GM19035 (cell line): ENCODE results near the gene ZNF275.
"Not testable (repeated sequence)": the region's sequence is repeated elsewhere in the genome, so short reads cannot be mapped to it uniquely, and the experiment has no call there.

ENCODE experiments used
- ATAC-seq: cut with Tn5 transposase; IDR thresholded peaks from one replicate; pipeline ENCODE4 v1.9.1; 2021; ENCODE audit not compliant: unreplicated experiment

Gene ZNF275

DNA sequence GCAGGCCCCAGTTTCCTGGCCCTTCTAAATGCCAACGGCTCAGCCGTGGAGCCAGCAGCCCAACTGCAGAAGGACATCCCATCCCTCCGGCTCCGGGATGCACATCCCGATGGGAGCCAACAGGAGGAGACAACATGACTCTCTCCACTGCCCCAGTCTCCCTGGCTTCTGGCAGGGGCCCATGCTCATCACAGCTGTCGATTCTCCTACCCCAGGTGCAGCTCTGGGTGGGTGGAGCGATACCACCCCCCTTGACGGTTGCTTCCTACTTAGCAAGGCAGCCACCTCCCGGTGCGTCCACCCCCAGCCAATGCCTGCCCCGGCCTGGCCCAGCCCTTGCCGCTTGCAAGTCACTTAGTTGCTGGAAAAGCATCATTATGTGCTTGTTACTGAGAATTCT lies 19.5 kb downstream of the ZNF275 start:
- no peak for ATAC-seq

DNA sequence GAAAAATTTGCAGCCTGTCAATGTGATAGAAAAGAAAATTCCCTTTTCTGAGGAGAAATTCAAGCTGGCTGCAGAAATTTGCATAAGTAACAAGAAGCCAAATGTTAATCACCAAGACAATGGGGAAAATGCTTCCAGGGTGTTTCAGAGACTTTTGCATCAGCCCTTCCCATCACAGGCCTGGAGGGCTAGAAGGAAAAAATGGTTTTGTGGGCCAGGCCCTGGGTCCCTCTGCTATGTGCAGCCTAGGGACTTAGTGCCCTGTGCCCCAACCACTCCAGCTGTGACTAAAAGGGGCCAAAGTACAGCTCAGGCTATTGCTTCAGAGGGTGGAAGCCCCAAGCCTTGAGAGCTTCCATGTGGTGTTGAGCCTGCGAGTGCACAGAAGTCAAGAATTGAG lies 23.9 kb downstream of the ZNF275 start:
- ATAC-seq = no peak

DNA sequence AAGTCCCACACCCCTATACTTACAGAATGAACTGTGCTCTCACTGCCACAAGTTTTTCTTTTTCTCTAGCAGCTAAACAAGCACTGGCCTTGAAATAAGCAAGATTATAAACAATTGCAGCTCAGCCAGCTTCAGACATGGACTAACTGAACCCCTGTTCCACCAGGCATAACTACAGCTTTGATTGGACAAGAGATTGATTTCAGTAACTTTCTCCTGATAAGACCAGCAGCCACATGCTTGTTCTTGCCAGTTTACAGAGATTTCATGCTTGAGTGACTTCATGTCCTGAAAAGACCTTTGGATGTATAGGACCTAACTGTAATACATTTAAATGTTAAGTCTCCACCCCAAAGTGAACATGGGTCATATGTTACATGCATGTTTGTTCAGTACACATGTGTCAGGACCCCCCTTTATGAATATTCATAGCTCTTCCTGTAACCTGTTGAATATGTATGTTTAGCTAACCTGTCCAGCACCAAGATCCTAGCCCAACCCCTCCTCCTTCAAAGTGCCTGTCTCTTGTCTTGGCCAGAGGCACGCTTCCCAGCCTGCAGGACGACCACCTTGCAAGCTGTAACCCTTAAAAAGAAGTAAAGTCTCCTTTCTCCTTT lies 27.9 kb downstream of the ZNF275 start:
- ATAC-seq = no peak

DNA sequence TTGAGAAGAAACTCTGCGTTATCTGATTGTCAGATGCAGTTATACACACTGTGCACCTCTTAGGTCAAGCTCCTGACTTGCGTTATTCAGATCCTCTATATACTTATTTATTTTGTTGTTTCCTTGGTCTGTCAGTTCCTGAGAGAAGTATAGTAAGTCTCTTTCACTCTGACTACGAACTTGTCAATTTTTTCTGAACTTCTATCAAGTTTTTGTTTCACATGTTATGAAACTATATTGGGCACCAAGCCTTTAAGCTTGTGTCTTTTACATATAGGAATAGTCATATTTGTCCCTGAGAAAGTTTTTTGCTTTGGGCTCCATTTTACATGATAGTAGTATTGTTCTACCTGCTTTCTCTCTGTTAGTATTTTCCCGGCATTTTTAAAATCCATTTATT lies 31.7 kb downstream of the ZNF275 start:
- no peak for ATAC-seq

DNA sequence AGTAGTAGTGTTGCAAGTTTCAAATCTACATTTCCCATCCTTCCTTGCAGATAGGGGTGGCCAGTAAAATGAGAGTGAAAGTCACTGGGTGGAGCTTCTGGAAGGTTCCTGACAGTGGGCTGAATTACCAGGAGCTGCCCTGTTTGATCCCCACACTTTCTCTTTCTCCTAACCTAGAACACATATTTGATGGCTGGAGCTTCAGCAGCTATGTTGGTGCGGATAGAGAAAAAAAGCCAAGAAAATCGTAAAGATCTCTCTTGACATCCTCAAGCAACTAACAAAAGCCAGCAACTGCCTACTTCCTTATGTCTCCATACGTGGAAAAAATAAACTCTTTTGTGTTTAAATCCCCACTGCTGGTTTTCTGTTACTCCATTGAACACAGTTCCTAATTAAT lies 32.2 kb downstream of the ZNF275 start:
- ATAC-seq = no peak

DNA sequence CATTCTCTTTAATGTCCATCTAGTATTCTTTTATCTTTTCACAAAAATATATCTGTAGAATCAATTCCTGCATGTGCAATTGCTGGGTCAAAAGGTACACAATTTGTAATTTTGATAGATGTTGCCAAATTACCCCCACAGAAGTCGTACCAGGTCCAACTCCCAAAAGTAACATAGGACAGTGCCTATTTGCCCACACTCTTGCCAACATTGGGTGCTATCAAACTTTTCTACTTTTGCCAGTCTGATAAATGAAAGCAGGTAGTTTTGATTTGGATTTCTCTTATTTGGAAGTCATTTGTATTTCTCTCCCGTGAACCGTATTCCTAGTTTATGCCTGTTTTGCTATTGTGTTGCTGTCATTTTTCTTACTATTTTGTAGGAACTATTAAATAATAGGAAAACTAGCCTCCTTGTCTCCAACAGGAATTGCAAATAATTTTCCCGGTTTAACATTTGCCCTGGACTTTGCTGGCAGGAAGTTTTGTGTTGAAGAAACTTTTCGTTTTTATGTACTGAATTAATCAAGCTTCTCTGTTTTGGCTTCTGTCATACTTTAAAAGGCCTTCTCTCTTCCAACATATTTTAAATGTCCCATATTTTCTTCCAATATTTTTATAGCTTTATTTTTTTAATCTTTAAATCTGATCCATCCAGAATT lies 33.1 kb downstream of the ZNF275 start:
- no peak for ATAC-seq

DNA sequence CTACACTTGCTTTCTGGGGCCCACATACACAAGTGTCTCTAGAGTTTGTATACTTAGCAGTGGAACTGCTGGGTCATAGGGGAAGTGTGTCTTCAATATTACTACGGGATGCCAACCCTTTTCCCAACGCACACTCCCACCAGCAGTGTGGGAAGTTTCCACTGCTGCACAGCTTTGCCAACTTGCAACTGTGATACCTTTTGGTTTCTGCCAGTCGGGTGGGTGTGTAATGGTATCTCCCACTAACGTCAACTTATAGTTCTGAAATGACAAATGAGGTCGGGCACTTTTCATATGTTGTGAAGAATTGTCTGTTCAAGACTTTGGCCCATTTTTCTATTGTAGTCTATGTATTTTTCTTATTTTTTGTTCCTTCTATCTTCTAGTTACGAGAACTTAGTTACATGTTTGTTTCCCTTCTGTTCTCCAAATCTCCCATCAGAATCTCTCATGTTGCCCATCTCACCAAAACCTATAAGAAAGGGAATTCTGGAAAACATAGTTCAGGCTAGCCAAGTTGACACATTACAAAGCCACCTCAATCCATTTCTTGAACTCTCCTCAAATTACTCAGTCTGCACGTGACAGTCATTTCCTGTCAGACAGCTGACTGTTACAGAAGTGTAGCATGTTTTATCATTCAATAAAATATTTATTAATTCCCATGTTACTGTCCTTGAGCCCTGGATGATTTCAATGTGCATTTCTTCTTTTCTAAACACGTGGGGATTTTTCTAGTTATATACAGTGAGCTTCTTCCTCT lies 36.5 kb downstream of the ZNF275 start:
- ATAC-seq = no peak

DNA sequence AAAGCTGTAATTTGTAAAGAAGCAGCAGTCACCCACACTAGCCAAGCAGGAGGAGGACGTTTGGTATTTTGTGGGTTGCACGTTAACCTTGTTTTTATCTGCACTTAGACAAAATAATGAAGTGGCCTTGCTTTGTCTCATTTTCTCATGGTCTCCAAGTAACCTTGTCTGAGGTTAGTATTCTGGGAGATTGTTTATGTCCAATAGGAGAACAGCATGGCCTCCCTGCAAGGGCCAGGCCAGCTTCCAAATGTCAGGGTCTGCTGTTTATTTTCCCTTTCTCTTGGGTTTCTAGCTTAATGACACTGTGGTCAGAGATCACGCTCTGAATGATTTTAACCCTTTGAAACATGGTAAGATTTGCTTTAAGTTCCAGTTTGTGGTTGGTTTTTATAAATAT lies 37.3 kb downstream of the ZNF275 start:
- ATAC-seq = no peak

DNA sequence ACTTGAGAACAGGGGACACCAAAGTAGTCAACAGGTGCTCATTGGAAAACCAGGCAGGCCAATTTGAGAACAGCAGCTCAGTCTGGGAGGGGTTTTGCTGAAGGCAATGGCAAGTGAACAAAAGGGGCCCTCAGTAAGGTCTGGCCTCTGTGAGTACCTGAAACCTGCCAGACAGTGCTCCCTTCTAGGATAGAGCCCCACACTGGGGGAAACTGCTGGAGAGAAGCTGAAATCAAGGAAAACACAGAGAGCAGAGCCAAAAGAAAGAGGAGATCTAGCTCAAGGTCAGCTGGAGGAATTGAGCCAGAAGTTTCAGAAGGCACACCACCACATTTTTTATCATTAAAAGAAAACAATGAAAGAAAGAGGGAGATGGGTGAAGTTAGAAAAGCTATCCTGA lies 39.0 kb downstream of the ZNF275 start:
- no peak for ATAC-seq

DNA sequence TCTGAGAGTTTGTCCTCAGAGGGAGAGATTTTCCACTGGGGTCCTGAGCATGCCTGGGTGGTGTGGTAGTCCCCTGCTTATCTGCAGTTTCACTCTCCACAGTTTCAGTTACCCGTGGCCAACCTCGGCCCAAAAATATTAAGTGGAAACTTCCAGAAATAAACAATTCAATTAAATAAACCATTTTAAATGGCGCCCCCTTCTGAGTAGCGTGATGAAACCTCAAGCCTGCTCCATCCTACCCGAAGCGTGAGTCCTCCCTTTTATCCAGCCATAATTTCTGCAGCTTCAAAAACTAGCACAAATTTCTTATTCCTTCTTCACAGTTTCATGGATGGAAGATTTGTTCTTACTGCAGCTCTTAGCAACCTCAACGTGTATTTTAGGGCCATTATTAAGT lies 40.5 kb downstream of the ZNF275 start:
- no peak for ATAC-seq

DNA sequence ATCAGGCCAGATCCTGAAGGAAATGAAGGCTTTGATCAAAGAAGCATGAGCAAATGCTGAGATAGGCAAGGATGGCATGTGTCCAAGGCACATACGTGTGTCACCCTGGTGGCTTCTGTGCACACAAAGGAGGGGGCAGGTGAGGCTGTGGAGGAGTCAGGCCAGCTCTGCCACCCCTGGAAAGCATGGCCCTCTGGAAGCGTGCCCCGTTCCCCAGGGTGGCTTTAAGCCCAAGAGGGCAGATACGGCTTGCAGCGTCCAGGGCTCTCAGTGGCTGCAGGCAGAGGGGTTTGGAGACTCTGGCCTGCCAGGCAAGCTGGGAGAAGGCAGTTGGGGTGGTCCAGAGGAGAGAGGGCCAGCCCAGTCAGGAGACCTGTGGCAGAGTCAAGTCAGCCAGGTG lies 41.6 kb downstream of the ZNF275 start:
- ATAC-seq = no peak

DNA sequence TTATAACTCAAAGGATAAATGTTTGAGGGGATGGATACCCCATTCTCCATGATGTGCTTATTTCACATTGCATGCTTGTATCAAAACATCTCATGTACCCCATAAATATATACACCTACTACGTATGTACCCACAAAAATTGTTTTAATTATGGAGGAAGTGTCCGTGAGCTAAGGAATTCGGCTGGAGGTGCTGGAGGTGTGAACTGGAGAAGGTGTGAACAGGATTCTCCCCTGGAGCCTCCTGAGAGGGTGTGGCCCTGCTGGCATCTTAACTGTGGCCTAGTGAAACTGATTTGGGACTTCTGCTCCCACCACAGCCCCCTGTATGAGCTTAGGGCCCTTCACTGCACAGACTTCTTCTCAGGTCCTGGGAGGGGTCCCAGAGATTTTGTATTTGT lies 43.8 kb downstream of the ZNF275 start:
- no peak for ATAC-seq

DNA sequence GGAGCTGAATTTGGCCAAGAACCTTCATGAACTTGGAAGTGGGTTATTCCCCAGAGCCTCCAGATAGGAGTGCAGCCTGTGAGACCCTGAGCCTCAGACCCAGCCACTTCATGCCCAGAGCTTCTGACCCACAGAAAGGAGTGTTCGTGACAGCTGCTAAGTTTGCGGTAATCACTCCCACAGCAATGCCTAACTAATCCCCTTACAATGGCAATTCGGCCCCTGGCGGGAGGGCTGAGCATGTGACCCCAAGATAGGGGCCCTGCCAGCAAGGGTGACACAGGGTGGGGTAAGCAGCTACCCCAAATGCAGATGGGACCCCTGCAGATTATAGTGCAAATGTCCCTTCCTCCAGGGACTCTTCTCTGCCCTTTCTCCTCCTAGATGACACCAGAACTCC lies 44.7 kb downstream of the ZNF275 start:
- no peak for ATAC-seq

DNA sequence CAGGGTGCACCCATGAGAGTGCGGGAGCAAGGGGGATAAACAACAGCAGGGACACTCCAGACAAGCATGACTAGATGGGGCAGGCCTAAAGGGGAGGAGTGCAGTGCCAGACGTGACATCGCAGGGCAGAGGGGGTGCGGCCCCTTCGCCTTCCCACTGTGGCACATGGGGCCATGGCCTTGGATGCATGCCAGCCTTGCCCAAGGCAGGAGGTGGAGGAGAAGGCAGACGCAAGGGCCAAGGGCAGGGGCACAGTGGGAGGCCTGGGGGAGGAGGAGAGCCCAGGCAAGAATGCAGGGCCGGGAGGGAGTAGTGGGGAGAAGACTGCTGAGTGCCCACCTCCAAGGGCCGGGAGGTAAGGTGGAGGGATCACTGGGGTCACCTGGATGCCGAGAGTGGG lies 45.6 kb downstream of the ZNF275 start:
- no peak for ATAC-seq

DNA sequence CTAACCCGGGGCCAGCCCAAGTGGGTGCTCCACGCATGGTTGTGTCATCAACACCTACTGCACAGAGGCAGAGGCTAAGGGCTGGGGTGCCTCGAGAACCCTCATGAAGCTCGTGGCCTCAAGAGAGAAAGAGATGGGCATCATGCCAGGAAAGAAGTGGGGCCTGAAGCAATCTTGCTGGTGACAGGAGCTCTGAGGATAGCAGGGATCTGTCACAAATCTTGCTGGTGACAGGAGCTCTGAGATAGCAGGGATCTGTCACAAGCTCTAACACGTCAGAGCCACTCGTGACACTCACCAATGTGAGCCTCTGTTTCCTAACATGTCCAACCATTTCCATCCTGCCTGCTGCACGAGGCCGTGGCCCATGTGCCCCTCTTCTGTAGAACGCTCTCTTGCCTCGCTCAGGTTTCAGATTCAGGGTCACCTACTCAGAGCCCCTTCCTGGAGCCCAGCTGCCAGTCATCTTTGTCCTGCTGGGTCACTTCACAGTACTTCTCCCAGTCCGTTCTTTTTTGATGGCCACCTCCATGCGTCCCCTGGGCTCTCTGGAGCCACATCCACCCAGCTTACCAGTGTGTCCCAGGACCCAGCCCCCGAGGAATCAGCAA lies 46.1 kb downstream of the ZNF275 start:
- no peak for ATAC-seq

DNA sequence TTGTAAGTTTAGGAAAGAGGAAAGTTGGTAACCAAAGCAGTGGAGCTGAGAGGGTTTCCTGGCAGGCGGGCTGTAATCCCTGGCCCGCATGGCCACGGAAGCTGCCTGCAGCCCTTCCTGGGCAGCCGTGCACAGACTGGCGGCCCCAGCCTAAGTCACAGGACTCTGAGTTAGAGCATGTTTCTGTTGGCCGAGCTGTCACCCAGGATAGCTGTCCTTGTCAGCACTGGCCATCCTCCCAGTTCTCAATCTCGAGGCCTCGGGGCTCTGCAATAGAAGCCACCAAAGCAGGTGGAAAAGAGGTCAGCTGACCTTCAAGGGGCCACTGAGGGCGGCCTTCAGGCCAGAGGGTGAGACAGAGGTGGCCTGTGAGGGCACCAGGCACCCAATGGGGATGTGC lies 46.7 kb downstream of the ZNF275 start:
- no peak for ATAC-seq

DNA sequence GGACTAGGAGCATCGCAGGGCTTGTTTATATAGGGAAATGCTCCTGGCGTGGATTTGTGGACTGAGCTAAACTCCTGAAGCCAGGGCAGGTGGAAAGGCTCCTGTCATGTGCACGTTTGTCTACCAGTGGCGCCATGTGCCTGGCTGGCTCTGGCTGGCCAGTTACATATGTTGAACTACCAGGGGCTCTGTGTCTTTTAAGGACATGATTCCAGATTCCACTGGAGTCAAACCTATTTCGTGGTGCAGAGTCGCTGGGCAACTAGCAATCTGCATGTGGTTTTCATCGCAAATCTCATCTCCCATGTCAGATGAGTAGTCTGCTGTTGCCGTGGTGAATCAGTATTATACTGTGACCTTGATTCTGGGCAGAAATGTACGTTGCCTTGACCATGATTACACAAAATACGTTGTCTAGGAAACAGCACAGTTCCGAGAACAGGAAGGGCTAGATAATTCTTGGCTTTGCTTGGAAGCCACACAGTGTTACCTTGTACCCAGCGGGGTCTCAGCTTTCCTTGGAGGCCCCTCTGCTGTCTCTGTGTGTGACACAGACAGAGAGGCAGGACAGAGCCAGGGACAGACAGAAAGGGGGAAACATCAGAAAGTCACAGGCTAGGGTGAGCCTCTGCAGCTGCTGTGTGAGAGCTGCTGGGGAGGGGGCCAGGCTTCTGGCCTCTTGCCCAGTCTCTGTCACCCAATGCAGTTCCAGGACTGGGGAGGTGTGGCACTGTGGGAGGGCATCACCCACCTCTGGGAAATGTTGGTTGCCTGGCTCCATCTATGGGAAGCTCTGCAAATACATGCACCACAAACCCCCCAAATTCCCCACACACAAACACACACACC lies 48.0 kb downstream of the ZNF275 start:
- ATAC-seq = no peak

DNA sequence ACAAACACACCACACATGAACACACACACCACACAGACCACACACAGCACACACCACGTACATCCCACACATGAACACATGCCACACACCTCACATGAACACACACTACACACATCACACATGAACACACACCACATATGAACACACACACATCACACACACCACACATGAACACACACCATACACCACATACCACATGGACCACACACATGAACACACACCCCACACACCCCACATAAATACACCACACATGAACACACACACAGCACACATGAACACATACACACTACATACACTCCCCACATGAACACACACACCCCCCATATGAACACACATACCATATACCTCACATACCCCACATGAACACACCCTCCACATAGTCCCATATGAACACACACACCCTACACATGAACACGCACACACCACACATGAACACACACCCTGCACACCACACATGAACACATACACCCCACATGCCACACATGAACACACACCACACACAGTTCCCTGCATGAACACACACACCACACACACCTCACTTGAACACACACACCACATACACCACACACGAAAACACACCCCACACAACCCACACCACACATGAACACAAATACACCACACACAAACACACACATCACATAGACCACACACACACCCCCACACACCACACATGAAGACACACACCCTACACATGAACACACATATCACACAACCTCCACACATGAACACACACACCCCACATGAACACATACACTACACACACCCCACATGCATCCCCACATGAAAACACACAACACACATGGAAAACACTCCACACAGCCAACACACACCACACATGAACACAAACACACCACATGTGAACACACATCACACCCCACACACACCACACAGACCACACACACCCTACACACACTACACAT lies 48.9 kb downstream of the ZNF275 start:
- ATAC-seq = no peak

DNA sequence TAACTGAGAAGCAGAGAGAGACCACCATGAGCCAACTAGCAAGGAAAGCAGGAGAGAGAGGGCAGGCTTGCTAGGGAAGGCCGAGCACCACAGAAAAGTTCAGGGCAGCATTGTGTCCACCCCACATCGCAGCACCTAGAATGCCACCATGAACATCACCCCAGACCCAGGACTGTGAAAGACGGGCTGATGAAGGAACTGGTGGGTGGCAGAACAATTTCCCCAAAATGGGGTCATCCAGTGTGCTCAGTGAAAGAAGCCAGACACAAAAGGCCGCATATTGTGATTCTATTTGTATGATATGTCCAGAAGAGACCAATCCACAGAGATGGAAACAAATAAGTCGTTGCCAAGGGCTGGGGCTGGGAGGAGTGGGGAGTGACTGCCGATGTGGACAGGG lies 50.4 kb downstream of the ZNF275 start:
- no peak for ATAC-seq

DNA sequence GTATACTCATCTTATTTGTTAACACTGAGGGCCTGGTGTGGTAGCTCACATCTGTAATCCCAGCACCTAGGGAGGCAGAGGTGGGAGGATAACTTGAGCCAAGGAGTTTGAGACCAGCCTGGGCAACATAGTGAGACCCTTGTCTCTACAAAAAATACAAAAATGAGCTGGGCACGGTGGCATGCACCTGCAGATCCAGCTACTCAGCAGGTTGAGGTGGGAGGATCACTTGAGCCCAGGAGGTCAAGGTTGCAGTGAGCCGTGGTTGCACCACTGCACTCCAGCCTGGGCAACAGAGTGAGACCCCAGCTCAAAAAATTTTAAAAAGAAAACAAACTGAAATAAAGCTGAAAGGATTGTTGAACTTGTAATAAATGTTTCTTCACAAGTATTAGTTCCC lies 51.0 kb downstream of the ZNF275 start:
- not testable (repeated sequence) for ATAC-seq
